Measurements from ENCODE around the gene NEAT1.

Gene NEAT1

DNA sequence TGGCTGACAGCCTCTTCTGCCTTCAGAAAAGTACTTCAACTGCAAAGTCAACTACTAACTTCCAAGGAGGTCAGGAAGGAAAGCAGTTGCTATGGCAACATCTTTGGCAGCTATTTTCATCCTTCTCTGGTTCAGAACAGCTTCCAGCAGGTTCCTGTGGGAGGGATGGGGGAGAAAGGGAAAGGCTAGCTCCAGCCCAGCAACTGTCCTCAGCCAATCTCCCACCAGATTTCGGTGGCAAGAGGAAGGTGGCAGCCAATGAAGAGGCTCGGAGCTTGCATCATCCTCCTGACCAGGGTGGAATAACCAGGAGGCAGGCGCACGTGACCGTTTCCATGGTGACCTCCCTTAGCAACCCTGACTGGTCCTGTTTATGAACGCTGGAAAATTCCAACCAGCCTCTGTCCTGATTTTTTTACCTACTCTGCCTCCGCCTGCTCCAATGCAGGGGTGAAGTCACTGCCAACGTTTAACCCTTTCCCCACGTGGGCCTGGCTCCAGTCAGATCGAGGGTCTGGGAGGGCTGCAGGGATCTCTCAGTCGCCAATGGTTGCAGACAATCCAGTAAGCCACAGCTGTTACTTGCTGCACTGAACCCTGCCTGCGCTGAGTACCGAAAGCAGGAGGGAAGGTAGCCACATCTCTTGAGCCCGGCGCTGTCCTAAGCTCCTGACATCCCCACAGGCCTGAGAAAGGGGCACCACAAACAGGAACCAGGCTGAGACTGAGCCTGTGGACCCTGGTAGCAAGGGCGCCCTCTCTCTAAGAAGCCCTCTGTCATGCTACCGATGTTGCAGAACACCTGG is 65.1 kb downstream of the NEAT1 start:
- DNase-seq, result peak; percentile 30

- DNase-seq, result no peak
These were observed 65.9 kb downstream of the NEAT1 start for GRCh38 chr11:65488273-65489034.

DNA sequence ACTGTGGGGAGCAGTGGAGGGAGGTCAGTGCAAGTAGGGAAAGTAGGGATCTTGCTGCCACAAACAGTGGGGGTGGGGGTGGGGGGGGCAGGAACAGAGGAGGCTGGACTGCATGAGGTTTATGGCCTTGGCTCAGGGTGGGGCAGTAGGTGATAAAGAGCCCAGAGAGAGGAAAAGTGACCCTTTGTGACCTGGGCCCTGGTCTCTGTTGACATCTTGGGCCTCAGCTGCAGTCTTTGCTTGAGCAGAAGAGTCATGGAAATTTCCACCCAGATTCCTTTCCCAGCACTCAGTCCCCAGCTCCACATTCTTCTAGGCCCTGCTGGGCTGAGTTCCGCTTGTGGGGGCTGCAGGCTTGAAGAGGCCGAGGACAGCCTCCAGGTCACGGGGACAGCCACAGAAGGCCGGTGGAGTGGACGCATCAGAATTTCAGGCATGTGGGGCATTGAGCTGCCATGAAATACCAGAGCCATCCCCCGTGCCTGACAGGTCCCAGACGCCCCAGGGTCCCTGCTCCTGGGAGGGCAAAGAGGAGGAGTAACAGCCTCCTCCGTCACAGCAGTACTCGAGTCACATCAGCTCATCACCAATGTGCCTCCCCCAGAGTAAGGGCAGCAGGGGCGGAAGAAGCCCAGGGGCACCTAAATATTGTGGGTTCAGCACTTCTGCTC is 66.6 kb downstream of the NEAT1 start:
- DNase-seq, result no peak

- no peak for DNase-seq
These were observed 67.2 kb downstream of the NEAT1 start for GRCh38 chr11:65489706-65490320.

DNA sequence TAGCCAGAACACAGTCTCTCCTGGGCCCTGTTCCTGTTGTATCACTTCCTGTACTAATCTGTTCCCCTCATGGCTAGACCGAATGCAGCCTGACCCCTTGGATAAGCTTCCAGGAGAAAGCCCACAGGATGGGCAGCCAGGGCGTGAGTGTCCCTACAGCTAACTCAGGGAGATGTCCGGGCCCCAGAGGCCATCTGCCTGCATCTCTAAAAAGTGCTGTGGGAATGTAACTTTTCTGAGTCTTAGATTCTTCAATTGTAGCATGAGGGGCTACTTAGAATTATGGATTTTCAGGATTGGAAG is 68.5 kb downstream of the NEAT1 start:
- DNase-seq, result no peak

DNA sequence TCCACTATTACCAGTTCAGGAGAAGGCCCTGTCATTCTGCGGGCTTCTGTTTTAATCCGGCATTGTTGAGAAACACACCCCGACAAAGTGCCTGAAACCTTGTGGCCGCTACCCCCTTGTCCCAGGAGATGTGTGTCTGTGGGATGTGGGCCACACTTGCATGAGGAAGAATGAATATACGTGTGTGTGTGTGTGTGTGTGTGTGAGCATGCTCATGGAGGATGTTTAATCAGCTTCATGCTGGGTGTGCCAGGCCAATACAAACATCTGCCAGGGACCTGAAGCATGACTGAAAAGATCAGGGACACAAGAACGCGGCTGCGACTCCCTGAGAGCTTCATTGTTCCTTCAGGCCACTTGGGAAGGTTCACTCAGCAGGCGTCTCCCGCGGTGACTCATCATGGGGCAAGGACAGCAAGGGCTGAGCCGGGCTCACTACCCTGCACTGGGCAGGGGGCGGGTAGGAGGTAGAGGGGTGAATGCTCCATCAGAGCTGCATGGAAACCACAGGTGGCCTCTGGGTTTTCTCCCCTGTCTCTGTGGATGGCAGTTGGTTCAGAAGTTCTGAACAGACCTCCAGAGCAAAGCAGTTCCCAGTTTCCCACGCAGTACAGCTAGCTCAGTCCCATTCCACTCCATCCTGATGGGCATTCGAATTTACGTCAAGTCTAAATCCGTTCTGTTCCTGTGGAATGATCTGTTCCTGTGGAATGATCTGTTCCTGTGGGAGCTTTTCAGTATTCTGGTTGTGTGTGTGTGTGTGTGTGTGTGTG is 69.2 kb downstream of the NEAT1 start:
- no peak for DNase-seq

DNA sequence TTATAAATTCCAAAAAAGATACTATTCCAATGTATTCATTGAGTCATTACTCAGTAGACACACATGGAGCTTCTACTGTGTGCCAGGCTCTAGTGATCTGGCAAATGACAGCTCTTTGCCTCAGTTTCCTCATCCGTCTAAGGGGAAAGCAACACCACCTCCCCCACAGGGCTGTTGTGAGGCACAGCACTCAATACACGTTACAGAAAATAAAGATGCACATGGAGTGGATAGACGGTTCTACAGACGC is 69.7 kb downstream of the NEAT1 start:
- DNase-seq, result no peak

DNA sequence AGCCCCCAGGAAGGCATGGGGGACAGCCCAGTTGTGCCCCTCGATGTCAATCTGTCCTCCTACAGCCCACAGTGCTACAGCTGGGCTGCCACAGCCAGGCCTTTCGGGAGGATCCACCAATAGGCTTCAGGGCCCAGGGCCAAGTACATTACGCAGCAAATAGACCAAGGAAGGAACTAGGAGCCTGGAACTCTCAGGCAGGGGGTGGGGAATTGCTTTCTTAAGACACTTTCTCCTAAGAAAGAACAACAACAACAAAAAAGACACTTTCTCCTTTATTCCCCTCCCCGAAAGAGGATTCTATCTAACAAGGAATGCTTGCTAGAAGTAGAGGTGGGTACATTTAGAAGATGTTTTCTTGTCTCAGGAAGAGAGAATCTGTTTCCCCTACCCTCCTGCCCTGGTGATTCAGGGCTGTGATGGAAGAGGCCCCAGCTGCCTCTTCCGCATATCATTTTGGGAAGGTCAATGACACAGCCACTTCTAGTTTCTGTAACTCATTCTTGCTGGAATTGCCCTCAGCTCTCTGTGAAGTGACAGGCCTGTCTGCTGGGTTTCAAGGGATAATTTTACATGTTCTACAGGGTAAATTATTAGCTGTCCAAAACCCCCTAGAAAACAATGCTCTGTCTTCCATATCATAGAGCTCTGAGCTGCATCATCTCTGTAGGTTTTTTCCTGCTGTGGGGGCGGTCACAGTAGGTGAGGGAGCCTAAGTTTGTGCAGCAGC is 70.2 kb downstream of the NEAT1 start:
- DNase-seq, result no peak

GRCh38 chr11:65493367-65494176 is 71.0 kb downstream of the NEAT1 start:
- no peak for DNase-seq
